AG09319 (cell line): ENCODE data around the gene NUDC.

ENCODE experiments used
- DNase-seq: peaks from one replicate; pipeline ENCODE4 v3.0.0-alpha.2; 2010; ENCODE audit warnings: low read depth; ENCODE audit errors: extremely low read depth
- TF ChIP-seq, protein P1 (sequence below): IDR thresholded peaks from 2 replicates; pipeline ENCODE4 v1.5.1; 2011; ENCODE audit warnings: low read depth, mild to moderate bottlenecking, inconsistent platforms, low read length, moderate library complexity

The NUDC gene

DNA sequence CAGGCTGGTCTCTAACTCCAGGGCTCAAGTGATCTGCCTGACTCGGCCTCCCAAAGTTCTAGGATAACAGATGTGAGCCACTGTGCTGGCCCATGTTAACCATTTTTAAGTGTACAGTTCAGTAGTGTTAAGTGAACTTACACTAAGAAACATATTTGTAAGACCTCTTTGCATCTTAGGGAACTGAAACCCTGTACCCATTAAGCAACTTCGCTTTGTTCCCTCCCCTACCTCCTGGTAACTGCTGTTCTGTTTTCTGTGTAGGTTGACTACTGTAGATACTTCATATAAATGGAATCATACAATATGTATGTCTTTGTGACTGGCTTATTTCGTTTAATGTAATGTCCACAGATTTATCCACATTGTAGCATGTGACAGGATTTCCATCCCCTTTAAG is 11.0 kb downstream of the NUDC start:
- DNase-seq, result no peak
- TF ChIP-seq, protein P1, sequence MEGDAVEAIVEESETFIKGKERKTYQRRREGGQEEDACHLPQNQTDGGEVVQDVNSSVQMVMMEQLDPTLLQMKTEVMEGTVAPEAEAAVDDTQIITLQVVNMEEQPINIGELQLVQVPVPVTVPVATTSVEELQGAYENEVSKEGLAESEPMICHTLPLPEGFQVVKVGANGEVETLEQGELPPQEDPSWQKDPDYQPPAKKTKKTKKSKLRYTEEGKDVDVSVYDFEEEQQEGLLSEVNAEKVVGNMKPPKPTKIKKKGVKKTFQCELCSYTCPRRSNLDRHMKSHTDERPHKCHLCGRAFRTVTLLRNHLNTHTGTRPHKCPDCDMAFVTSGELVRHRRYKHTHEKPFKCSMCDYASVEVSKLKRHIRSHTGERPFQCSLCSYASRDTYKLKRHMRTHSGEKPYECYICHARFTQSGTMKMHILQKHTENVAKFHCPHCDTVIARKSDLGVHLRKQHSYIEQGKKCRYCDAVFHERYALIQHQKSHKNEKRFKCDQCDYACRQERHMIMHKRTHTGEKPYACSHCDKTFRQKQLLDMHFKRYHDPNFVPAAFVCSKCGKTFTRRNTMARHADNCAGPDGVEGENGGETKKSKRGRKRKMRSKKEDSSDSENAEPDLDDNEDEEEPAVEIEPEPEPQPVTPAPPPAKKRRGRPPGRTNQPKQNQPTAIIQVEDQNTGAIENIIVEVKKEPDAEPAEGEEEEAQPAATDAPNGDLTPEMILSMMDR, result no peak

DNA sequence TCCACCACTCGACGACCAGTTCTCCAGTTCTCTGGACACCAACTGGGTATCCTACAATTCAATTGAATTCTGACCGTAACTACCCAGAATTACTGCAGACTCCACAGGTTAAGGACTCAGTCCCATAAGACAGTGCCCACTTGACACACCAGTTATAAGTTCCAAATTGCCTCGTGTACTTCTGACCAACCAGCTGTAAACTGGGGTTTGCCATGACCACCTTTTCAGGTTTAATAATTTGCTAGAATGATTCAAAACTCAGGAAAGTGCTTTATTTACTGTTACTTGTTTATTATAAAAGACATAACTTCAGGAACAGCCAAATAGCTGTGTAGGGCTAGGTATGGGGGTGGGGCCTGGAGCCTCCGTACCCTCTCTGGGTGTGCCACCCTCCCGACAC is 15.3 kb downstream of the NUDC start:
- no peak for DNase-seq
- TF ChIP-seq, protein P1, result no peak

DNA sequence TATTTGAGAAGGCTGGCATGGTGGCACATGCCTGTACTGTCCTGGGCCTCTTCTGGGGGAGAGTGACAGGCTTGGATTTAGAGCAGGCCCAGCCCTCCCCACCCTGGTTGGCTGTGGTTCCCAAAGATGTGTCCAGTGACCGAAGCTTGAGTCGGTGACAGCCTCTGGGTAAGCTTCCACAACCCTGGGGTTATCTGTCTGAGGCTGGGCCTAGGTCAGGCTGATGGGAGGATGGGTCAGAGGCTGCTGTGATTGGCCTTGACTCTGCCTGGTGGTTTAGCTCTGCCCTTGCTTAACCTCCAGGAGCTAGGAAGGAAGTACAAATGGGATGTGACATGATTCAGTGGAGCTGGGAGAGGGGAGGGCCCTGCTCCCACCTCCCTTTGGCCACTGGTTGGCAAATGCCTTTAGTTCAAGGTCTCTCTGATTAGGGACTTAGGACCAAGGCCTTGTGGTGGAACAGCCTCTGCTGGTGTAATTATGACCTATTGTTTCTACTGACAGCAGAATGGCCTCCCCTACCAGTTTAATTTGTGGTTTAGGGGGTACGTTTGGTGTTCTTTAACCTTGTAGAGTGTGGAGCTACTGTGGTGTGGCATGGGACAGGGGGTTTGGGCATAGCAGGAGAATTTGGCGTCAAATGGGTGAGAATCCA is 16.6 kb downstream of the NUDC start:
- TF ChIP-seq, protein P1, result no peak
- no peak for DNase-seq

DNA sequence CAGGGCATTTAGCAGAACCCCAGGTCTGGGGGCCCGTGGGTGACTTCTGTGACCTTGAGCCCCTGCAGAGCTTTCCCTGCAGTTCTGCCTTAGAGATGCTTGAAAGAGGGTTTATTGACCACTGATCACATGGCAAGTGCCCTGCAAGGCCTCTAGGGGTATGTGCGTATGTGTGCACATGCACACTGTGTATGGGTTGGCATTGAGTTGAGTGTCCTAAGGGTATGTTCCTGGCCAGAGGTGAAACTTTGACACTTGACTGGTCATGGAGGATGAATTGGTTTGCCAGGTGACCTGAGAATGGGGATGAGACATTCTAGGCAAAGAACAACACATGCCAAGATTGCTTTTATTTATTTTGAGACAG is 17.1 kb downstream of the NUDC start:
- TF ChIP-seq, protein P1, result no peak
- no peak for DNase-seq

DNA sequence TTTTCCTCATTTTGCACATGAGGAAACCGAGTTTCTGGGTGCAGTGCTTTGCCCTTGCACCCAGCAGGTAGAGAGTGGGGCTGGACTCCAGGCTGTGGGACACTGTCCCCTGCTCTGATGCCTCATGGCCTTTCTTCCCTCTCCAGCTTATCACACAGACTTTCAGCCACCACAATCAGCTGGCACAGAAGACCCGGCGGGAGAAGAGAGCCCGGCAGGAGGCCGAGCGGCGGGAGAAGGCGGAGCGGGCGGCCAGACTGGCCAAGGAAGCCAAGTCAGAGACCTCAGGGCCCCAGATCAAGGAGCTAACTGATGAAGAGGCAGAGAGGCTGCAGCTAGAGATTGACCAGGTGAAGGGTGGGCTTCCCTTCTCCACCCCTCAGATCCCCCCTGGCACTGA is 19.8 kb downstream of the NUDC start:
- DNase-seq, result no peak
- TF ChIP-seq, protein P1, result no peak

DNA sequence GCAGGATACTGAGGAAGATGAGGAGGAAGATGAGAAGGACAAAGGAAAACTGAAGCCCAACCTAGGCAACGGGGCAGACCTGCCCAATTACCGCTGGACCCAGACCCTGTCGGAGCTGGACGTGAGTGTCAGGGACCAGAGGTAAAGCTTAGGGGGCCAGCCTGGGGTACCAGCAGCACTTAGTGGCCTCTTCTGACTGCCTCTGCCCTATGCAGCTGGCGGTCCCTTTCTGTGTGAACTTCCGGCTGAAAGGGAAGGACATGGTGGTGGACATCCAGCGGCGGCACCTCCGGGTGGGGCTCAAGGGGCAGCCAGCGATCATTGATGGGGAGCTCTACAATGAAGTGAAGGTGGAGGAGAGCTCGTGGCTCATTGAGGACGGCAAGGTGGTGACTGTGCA is 21.1 kb downstream of the NUDC start:
- TF ChIP-seq, protein P1, result no peak
- no peak for DNase-seq

DNA sequence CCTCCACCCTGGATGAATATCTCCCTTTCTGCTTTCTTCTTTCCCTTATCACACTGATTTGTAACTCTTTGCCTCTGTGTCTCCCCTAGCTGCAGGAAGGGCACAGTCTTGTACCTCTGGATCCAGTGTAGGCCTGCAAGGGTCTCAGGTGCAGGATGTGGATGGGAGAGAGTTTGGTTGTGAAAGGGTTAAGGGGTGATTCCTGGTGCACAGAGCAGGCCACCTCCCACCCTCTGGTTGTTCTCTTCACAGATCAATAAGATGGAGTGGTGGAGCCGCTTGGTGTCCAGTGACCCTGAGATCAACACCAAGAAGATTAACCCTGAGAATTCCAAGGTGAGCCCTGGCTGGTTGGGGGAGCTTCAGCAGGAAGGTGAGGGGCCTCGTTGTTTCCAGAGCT is 23.6 kb downstream of the NUDC start:
- TF ChIP-seq, protein P1, result no peak
- no peak for DNase-seq
